Endodermal cell (in vitro differentiated cells): ENCODE results near the gene DYNC1I1. TPM values are rescaled to one million over a fixed set of nuclear protein-coding genes. Genes with fewer than 3 reads are reported as not detected.

Source experiments
- DNase-seq: peaks from one replicate; pipeline ENCODE4 v3.0.0-alpha.2; 2017
- H3K27ac ChIP-seq: 2 replicates; pipeline ENCODE4 v1.5.1; 2013; ENCODE audit warnings: mild to moderate bottlenecking, low read depth, low read length, moderate library complexity
- H3K27me3 ChIP-seq: 2 replicates; pipeline ENCODE4 v1.6.1; 2013; ENCODE audit warnings: mild to moderate bottlenecking, low read length, moderate library complexity; ENCODE audit not compliant: insufficient read depth, control insufficient read depth, poor library complexity, severe bottlenecking
- H3K36me3 ChIP-seq: 2 replicates; pipeline ENCODE4 v1.7.0; 2013; ENCODE audit warnings: mild to moderate bottlenecking, low read length, moderate library complexity; ENCODE audit not compliant: control insufficient read depth, insufficient read depth
- H3K4me1 ChIP-seq: one replicate; pipeline ENCODE4 v1.7.0; 2013; ENCODE audit warnings: low read length; ENCODE audit not compliant: control insufficient read depth, insufficient read depth
- H3K4me3 ChIP-seq: 2 replicates; pipeline ENCODE4 v1.5.1; 2013; ENCODE audit warnings: mild to moderate bottlenecking, low read length, moderate library complexity
- H3K9ac ChIP-seq: 2 replicates; pipeline ENCODE4 v1.6.1; 2013; ENCODE audit warnings: mild to moderate bottlenecking, low read length, moderate library complexity; ENCODE audit not compliant: poor library complexity, severe bottlenecking; ENCODE audit errors: extremely low read depth
- H3K9me3 ChIP-seq: 2 replicates; pipeline ENCODE4 v1.6.1; 2013; ENCODE audit warnings: mild to moderate bottlenecking, low read length, moderate library complexity; ENCODE audit not compliant: control insufficient read depth
- H3K27ac Mint-ChIP-seq: 2 replicates; pipeline ENCODE4 v1.8.0; 2020; ENCODE audit warnings: mixed read lengths
- H3K27me3 Mint-ChIP-seq: 2 replicates; pipeline ENCODE4 v1.8.0; 2021; ENCODE audit warnings: mild to moderate bottlenecking, mixed read lengths; ENCODE audit not compliant: insufficient read depth
- H3K36me3 Mint-ChIP-seq: 2 replicates; pipeline ENCODE4 v1.8.0; 2020; ENCODE audit warnings: low read depth, mixed read lengths
- H3K4me1 Mint-ChIP-seq: 2 replicates; pipeline ENCODE4 v1.8.0; 2020; ENCODE audit warnings: mixed read lengths
- H3K4me3 Mint-ChIP-seq: 2 replicates; pipeline ENCODE4 v1.8.0; 2020; ENCODE audit warnings: mild to moderate bottlenecking, moderate library complexity, mixed read lengths
- H3K9me3 Mint-ChIP-seq: 2 replicates; pipeline ENCODE4 v1.8.0; 2020; ENCODE audit warnings: mild to moderate bottlenecking, mixed read lengths
- CTCF ChIP-seq: fragments of 200-600 bp; sonication (generic); conservative IDR thresholded peaks from 2 replicates; pipeline ENCODE4 v1.5.0; 2021; ENCODE audit warnings: antibody characterized with exemption, mild to moderate bottlenecking
- WGBS, 2 experiments: methylation state at CpG; one replicate each; pipeline versions ENCODE4 v1.1.5 to v1.1.7; 2013; ENCODE audit warnings: missing lambda C conversion rate in 2 of 2, mixed read lengths in 1 of 2; ENCODE audit not compliant: insufficient coverage in 1 of 2, insufficient read length in 1 of 2; 5-methylcytosine and 5-hydroxymethylcytosine counted together
- total RNA-seq, 2 donors: library from RNA; stranded (reverse); fragmentation: NEBNext Ultra II Directional in 1 of 2; extraction: Animal tissue kit (Norgen Biotek cat#: 25700) in 1 of 2; gene quantifications; 2 replicates in 1 of 2; 3 replicates in 1 of 2; pipeline ENCODE4 v1.2.1, GENCODE V29; 2021

Gene DYNC1I1
- total RNA-seq, 2 donors from 2014 or later, result 6.5 to 7.2 TPM

- Histone ChIP-seq H3K4me1 (no peaks in the 10 kb centered on the region), H3K27me3 (no peaks in the 10 kb centered on the region), H3K9ac (no peak overlapping the region), H3K9me3 (no peaks in the 10 kb centered on the region), H3K4me3 (no peak overlapping the region), H3K27ac (no peak overlapping the region), H3K36me3 (no peaks in the 10 kb centered on the region)
- WGBS, 2 experiments, result 93 to 100% methylated on average over 3 of the region's 3 CpGs
- Mint-ChIP-seq H3K27me3 (peaks cover under 1% of the 10 kb centered on the region), H3K4me3 (no peak overlapping the region), H3K27ac (no peak overlapping the region), H3K9me3 (no peaks in the 10 kb centered on the region), H3K4me1 (no peaks in the 10 kb centered on the region), H3K36me3 (no peaks in the 10 kb centered on the region)
- TF ChIP-seq CTCF, result no peak
- DNase-seq, result no peak
Measured at GRCh38 chr7:95921543-95921942, 149.2 kb downstream of the DYNC1I1 start.

- H3K9ac ChIP-seq, result no peak overlapping the region
- H3K27ac ChIP-seq, result no peak overlapping the region
- Mint-ChIP-seq H3K4me1 (no peaks in the 10 kb centered on the region), H3K9me3 (no peaks in the 10 kb centered on the region), H3K4me3 (no peak overlapping the region), H3K27ac (no peak overlapping the region), H3K27me3 (no peaks in the 10 kb centered on the region), H3K36me3 (no peaks in the 10 kb centered on the region)
- H3K36me3 ChIP-seq, result no peaks in the 10 kb centered on the region
- no peaks in the 10 kb centered on the region for H3K4me1 ChIP-seq
- no peak for DNase-seq
- WGBS, 2 experiments, result 60 to 90% methylated on average over 1 to 3 of the region's 3 CpGs
- no peaks in the 10 kb centered on the region for H3K9me3 ChIP-seq
- H3K4me3 ChIP-seq, result no peak overlapping the region
- no peak for TF ChIP-seq CTCF
- no peaks in the 10 kb centered on the region for H3K27me3 ChIP-seq
Measured at GRCh38 chr7:95922191-95922590, 149.8 kb downstream of the DYNC1I1 start.

- no peaks in the 10 kb centered on the region for H3K27me3 ChIP-seq
- no peak overlapping the region for H3K4me3 ChIP-seq
- TF ChIP-seq CTCF, result no peak
- WGBS, 2 experiments, result 91 to 97% methylated on average over 3 of the region's 3 CpGs
- H3K4me3 Mint-ChIP-seq, result no peak overlapping the region
- H3K27ac Mint-ChIP-seq, result no peak overlapping the region
- no peaks in the 10 kb centered on the region for H3K4me1 ChIP-seq
- no peak overlapping the region for H3K9ac ChIP-seq
- no peaks in the 10 kb centered on the region for H3K4me1 Mint-ChIP-seq
- no peaks in the 10 kb centered on the region for H3K36me3 ChIP-seq
- no peaks in the 10 kb centered on the region for H3K36me3 Mint-ChIP-seq
- H3K27ac ChIP-seq, result no peak overlapping the region
- no peaks in the 10 kb centered on the region for H3K9me3 ChIP-seq
- H3K9me3 Mint-ChIP-seq, result no peaks in the 10 kb centered on the region
- no peaks in the 10 kb centered on the region for H3K27me3 Mint-ChIP-seq
- DNase-seq, result no peak
Measured at GRCh38 chr7:95925236-95925635, 152.9 kb downstream of the DYNC1I1 start.
